Measurements from ENCODE around the gene BLID. TPM values are rescaled to one million over a fixed set of nuclear protein-coding genes. Genes with fewer than 3 reads are reported as not detected.

BLID gene
- total RNA-seq, 1 experiment from 2014 or later, result 0.42 TPM

DNA sequence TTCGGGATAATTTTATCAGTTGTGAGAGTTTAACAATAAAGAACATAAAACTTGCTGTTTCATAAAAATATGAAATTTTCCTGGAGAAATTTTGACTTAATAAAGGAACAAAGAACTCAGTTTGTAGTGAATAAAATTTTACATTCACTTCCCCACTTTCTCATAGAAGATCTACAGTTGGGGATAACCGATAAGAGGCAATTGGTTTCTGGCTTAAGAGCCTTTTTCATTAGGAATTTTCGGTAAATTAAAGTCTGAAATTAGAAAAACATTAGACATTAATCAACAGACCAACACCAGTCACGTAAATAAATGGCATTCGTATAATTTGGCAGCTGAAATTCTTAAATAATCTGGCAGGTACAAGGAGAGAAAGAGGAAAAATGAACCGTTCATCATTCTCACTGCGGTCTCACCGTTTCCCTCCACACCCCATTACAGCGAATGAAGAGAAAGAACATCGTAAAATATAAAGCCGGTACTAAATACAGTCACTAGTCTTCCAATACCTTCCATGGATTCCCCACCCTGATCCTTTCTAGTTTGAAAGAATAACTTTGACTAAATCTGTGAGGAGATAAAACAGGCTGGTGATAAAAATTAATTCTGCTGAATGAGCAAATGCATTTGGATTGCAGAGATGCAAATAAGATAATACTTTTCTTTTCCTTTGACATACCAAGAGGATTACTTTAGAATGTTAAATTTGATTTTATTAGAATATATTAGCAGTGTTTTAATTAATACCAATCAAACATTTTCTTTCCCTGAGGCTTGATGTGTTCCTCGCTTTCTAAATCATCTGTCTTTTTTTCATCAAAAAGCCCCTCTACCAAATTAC, 19.5 kb downstream of the BLID start:
- Histone ChIP-seq H3K4me3 (peak overlapping the region; percentile 42), H3K27ac (peak overlapping the region; percentile 86), H3K9me3 (replicated peaks) (no peaks in the 10 kb centered on the region), H3K36me3 (peaks cover 28% of the 10 kb centered on the region), H3K27me3 (replicated peaks) (no peaks in the 10 kb centered on the region), H3K4me1 (replicated peaks) (peaks cover 19% of the 10 kb centered on the region)
- DNase-seq (ENCODE audit: low read depth in 1 of 2, low spot score in 2 of 2), result peak in 1 of 2 experiments; percentile 65

DNA sequence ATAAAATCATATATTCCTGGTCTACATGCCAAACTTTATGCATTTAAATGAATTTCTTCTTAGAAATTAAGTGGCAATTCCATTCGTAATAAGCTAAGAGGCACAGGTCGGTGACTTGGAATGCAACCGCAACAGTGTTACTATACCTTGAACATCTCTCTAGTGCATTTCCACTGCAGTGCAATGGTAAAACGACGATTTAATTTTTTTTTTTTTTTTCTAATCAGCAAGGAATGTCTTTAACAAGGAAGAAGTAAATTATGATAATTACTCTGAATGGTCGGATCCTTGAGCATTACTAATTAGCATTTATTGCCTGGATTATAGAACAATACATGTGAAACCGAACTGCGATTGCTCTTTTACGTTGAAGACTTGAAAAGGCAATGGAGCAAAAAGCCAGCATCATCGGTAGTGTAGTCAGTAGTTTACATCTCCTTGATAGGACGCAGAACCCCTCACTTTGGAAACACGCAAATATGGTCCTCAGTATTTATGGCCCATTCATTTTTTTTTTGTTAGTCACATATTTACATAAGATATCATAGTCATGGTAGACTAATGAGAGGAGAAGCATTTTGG, 20.2 kb downstream of the BLID start:
- Histone ChIP-seq H3K36me3 (peaks cover 35% of the 10 kb centered on the region), H3K27ac (peak overlapping the region; percentile 86), H3K9me3 (replicated peaks) (no peaks in the 10 kb centered on the region), H3K27me3 (replicated peaks) (no peaks in the 10 kb centered on the region), H3K4me3 (peak overlapping the region; percentile 42), H3K4me1 (replicated peaks) (peaks cover 19% of the 10 kb centered on the region)
- DNase-seq (ENCODE audit: low read depth in 1 of 2, low spot score in 2 of 2), result peak in 1 of 2 experiments; percentile 70

DNA sequence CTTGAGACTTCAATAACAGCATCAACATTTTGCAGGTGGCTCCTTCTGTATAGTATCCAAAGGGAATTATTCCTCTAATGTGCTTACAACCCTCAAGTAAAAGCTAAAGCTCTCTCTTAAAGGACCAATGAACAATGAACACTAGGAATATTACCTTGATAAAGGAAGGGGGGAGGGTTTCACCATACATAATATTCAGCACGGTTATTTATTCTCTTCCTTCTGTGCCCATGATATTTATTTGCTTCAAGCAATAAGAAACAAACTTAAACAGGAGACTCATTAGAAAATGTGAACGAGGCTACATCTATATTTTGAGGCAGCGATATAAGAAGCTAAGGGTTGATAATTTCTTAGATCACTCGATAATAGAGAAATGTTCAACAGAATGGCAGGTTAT, 21.2 kb downstream of the BLID start:
- DNase-seq (ENCODE audit: low read depth in 1 of 2, low spot score in 2 of 2), result no peak
- no peaks in the 10 kb centered on the region for H3K9me3 ChIP-seq (replicated peaks)
- peak overlapping the region; percentile 86; the same call in 1 of the 2 replicates for H3K27ac ChIP-seq
- H3K27me3 ChIP-seq (replicated peaks), result no peaks in the 10 kb centered on the region
- peaks cover 19% of the 10 kb centered on the region for H3K4me1 ChIP-seq (replicated peaks)
- H3K4me3 ChIP-seq, result no peak overlapping the region
- H3K36me3 ChIP-seq, result peaks cover 41% of the 10 kb centered on the region

DNA sequence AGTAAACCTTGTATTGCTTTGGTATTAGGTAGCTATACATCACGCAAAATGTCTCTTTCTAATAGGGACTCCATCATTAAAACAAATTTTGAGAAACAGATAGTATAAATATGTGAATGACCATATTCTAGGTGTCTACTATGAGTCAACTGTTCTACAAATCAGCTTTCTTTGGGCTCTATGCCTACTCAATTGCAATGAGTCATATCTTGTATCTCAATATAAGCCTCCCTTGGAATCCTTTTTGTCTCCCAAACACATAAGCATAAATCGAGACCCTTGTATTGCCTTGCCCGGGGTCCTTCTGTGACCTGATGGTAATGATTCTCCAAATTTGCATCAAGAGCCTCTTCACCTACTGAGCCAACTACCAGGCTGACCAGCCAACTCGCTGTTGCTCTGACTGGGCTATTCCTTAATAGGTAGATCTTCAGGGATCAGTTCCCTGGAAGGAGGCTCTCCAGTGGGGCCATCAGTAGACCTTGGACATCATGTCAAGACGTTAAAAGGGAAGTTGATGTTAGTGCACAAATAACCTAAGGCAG, 22.2 kb downstream of the BLID start:
- Histone ChIP-seq H3K4me3 (no peak overlapping the region), H3K4me1 (replicated peaks) (peaks cover 30% of the 10 kb centered on the region), H3K9me3 (replicated peaks) (no peaks in the 10 kb centered on the region), H3K27ac (no peak overlapping the region), H3K36me3 (peaks cover 41% of the 10 kb centered on the region), H3K27me3 (replicated peaks) (no peaks in the 10 kb centered on the region)
- DNase-seq (ENCODE audit: low read depth in 1 of 2, low spot score in 2 of 2), result no peak

DNA sequence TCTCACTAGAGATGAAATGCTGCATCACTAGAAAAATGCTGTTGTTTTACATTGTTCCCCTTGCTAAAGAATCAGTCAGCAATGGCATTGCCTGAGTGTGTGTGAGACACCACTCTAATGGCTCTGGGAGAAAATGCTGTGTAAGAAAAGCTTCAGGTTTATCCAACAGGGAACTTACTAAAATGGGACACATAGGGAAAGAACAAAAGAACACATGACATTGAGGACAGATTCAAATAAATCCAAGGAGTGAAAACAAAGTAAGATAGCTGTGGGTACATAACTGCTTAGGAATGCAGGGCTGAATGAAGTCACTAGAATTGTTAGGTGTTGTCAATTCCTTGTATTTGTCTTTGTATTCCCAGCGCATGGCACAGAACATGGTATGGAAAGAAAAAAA, 24.2 kb downstream of the BLID start:
- peaks cover 31% of the 10 kb centered on the region for H3K4me1 ChIP-seq (replicated peaks)
- no peaks in the 10 kb centered on the region for H3K27me3 ChIP-seq (replicated peaks)
- H3K9me3 ChIP-seq (replicated peaks), result no peaks in the 10 kb centered on the region
- H3K4me3 ChIP-seq, result no peak overlapping the region
- no peak for DNase-seq (ENCODE audit: low read depth in 1 of 2, low spot score in 2 of 2)
- peaks cover 51% of the 10 kb centered on the region for H3K36me3 ChIP-seq
- H3K27ac ChIP-seq, result no peak overlapping the region

DNA sequence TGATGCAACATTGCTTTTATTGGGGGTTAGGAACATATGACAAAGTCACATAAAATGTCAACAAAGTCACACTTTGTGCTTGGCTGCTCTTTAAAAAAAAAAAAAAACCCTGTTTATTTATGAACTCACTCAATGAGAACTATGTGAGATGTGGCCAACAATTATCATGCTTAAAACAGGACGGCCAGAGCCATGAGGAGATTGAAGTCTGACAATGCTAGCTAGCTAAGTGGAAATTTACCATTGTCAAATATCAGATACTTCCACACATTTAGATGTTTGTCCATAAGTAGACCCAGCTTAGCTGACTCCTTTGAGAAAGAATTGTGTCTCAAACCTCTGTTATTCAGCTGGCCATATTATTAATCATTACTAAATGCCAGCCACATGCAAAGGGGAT, 26.9 kb downstream of the BLID start:
- Histone ChIP-seq H3K4me3 (no peak overlapping the region), H3K27ac (no peak overlapping the region), H3K4me1 (replicated peaks) (peaks cover 27% of the 10 kb centered on the region), H3K27me3 (replicated peaks) (no peaks in the 10 kb centered on the region), H3K9me3 (replicated peaks) (no peaks in the 10 kb centered on the region), H3K36me3 (peaks cover 44% of the 10 kb centered on the region)
- no peak for DNase-seq (ENCODE audit: low read depth in 1 of 2, low spot score in 2 of 2)

DNA sequence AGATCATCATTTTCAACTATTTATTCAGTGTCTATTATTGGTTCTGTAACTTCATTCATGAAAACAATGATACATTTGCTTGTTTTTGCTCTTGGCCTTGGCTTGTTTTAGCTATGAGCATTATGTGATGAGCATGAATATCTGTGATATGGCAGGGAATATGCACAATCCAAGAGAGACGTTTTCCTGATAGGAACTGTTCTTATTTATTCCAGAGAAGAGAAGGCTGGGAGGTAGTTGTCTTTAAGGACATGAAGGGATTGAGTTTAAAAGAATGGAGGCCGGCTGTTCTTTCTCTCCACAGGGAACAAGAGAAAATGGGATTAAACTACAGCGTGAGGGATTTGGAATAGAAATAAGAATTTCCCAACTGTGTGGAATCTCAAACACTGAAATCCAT, 30.3 kb downstream of the BLID start:
- no peaks in the 10 kb centered on the region for H3K27me3 ChIP-seq (replicated peaks)
- no peak for DNase-seq (ENCODE audit: low read depth in 1 of 2, low spot score in 2 of 2)
- no peak overlapping the region for H3K4me3 ChIP-seq
- peaks cover 15% of the 10 kb centered on the region for H3K36me3 ChIP-seq
- peaks cover 20% of the 10 kb centered on the region for H3K4me1 ChIP-seq (replicated peaks)
- H3K27ac ChIP-seq, result no peak overlapping the region
- H3K9me3 ChIP-seq (replicated peaks), result no peaks in the 10 kb centered on the region

DNA sequence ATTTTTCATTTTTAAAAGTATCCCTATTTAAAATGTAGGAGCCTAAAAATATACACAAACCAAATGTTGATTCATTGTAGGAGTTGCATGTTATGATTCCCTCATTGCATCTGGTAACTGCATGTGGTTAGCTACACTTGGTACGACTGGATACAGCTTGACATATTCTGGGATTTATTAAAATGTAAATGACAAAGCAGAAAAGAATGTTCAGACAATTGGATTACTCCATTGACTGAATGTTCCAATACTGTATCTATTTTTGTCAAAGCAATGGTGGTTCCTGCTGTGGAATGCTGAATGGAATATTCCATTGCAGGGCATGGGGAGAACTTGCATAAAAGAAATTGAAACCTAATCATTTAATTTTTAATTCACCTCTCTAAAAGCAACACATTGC, 30.8 kb downstream of the BLID start:
- peaks cover 20% of the 10 kb centered on the region for H3K4me1 ChIP-seq (replicated peaks)
- H3K27ac ChIP-seq, result no peak overlapping the region
- H3K9me3 ChIP-seq (replicated peaks), result no peaks in the 10 kb centered on the region
- DNase-seq (ENCODE audit: low read depth in 1 of 2, low spot score in 2 of 2), result no peak
- H3K4me3 ChIP-seq, result no peak overlapping the region
- no peaks in the 10 kb centered on the region for H3K27me3 ChIP-seq (replicated peaks)
- peaks cover 10% of the 10 kb centered on the region for H3K36me3 ChIP-seq

DNA sequence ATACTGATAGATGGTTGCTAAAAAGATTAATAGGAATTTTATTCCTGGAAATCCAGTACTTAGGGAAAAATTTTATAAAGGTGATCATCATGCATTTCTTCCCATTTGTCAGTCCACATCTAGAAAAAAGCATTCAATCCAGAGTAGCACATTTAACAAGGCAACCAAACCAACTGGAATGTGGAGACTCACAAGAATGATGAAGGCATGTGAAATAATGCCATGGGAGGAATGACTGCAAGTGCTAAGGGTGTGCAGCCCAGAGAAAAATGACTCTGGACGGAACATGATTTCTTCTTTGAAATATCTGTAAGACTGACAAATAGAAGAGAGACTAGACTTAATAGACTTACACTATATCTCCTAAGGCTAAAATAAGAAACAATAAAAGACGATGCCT, 33.8 kb downstream of the BLID start:
- Histone ChIP-seq H3K4me3 (no peak overlapping the region), H3K36me3 (no peaks in the 10 kb centered on the region), H3K4me1 (replicated peaks) (0 out of 2 replicates have a peak, but pooled peaks cover 9% of the 10 kb centered on the region), H3K27ac (no peak overlapping the region), H3K27me3 (replicated peaks) (no peaks in the 10 kb centered on the region), H3K9me3 (replicated peaks) (no peaks in the 10 kb centered on the region)
- DNase-seq (ENCODE audit: low read depth in 1 of 2, low spot score in 2 of 2), result no peak

DNA sequence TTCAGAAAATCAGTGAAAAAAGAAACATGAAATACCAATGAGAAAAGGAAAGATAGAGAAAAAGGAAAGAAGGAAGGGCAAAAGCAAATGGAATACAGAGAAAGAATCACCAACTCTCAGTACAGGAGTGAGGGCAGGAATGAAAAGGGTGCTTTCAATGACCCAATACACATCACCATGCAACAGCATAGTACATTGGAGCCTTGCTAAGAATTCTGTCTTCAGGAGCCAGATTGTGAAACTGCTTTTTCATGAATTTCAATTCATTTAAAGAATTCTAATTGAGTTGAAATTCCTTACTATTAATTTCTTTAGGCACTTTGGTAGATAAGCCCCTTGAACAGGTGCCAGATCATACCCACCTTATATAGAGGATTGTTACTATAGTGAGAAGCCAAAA, 34.9 kb downstream of the BLID start:
- no peaks in the 10 kb centered on the region for H3K27me3 ChIP-seq (replicated peaks)

DNA sequence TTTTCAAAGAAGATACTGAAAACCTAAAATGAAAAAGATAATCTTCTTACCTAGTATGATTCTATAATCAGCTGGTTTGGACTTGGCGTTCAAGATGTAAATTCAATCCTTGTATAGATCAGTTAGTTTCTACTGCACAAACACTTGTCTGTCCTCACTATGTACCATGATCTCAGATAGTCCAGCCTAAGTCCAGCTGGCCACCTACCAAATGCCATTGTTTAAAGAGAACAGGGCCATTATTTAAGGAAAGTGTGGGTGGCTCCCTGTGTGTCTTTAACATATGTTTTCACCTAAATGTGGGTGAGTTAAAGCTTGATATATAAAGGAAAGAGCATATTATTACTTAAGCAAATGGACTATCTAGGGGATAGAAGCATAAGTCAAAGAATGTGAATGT, 38.6 kb downstream of the BLID start:
- no peaks in the 10 kb centered on the region for H3K36me3 ChIP-seq
- no peak for DNase-seq (ENCODE audit: low read depth in 1 of 2, low spot score in 2 of 2)
- no peaks in the 10 kb centered on the region for H3K9me3 ChIP-seq (replicated peaks)
- H3K4me1 ChIP-seq (replicated peaks), result no peaks in the 10 kb centered on the region; the same call in 1 of the 2 replicates
- no peak overlapping the region for H3K4me3 ChIP-seq
- H3K27me3 ChIP-seq (replicated peaks), result no peaks in the 10 kb centered on the region
- no peak overlapping the region for H3K27ac ChIP-seq

More for the DNA sequence above, 34.9 kb downstream of the BLID start:
- DNase-seq (ENCODE audit: low read depth in 1 of 2, low spot score in 2 of 2), result no peak
- Histone ChIP-seq H3K36me3 (no peaks in the 10 kb centered on the region), H3K4me3 (no peak overlapping the region), H3K9me3 (replicated peaks) (no peaks in the 10 kb centered on the region), H3K27ac (no peak overlapping the region), H3K4me1 (replicated peaks) (0 out of 2 replicates have a peak, but pooled peaks cover 9% of the 10 kb centered on the region)

DNA sequence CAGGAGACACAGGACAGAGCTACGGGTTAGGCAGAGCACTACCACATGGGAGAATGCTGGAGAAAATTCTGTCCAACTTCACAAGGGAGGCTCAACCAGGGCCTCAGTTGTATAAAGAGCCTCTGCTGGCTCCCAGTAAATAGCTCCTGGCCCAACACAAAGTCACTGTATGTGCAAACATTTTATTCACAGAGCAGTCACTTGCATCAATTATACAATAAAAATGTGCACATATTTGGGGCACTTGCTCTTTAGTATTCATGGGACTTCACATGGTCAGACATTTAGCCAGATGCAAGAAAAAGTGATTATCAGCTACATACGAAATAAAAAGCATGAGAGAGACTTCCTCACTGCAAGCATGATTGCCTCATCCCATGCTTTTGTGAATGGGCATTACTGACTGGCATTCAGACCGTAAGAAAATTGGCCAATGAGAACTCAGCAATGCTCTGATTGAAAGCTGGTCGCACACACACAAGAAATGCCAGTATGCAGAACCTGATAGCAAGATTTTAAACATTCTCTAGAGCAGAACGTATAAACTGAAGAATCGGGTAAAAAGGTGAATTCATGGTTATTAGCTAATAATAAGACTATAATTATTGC, 39.4 kb downstream of the BLID start:
- H3K4me3 ChIP-seq, result no peak overlapping the region
- no peak for DNase-seq (ENCODE audit: low read depth in 1 of 2, low spot score in 2 of 2)
- no peak overlapping the region for H3K27ac ChIP-seq
- H3K4me1 ChIP-seq (replicated peaks), result peaks cover 6% of the 10 kb centered on the region
- H3K9me3 ChIP-seq (replicated peaks), result no peaks in the 10 kb centered on the region
- no peaks in the 10 kb centered on the region for H3K27me3 ChIP-seq (replicated peaks)
- no peaks in the 10 kb centered on the region for H3K36me3 ChIP-seq

DNA sequence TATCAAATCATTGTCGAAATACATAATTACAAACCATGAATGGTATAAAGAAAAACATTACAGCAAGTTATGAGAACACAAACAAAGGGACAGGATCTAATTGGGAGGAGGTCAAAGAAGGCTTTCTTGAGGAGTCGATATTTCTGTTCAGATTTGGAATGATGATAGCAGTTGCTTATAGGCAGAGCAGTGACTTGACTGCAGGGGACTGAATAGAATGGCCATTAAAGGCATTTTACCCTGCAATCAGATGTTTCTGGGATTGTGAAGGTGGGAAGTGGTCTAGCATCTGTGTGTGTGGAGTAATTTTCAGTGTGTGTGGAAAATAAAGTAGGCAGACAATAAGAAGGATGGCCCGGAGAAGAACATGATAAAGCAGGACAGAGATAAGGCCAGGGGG, 41.0 kb downstream of the BLID start:
- Histone ChIP-seq H3K27me3 (replicated peaks) (no peaks in the 10 kb centered on the region), H3K9me3 (replicated peaks) (no peaks in the 10 kb centered on the region), H3K27ac (no peak overlapping the region), H3K4me1 (replicated peaks) (peaks cover 21% of the 10 kb centered on the region), H3K4me3 (no peak overlapping the region), H3K36me3 (no peaks in the 10 kb centered on the region)
- no peak for DNase-seq (ENCODE audit: low read depth in 1 of 2, low spot score in 2 of 2)

DNA sequence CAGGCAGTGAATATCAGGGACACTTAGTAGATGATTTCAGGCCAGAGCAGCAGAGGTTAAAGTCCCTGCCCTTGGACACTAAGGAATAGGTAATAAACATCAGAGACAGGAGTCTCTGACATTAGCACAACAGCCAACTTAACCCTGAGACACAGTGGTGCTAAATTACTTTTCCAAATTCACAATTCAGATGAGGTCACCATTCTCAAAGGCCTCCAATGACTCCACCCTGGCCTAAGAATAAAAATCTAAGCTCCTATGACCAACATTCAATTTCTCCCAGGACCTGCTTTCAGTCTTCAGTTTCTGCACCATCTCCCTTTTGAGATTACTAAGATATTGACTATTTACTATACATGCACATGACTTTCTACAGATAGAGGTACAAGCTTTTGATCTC, 42.0 kb downstream of the BLID start:
- Histone ChIP-seq H3K27ac (no peak overlapping the region), H3K27me3 (replicated peaks) (no peaks in the 10 kb centered on the region), H3K4me1 (replicated peaks) (peaks cover 28% of the 10 kb centered on the region), H3K36me3 (no peaks in the 10 kb centered on the region), H3K4me3 (no peak overlapping the region), H3K9me3 (replicated peaks) (no peaks in the 10 kb centered on the region)
- DNase-seq (ENCODE audit: low read depth in 1 of 2, low spot score in 2 of 2), result no peak
